WTC11 (cell line): ENCODE data around the gene ABI2. TPM values are rescaled to one million over a fixed set of nuclear protein-coding genes. Genes with fewer than 3 reads are reported as not detected.

Experiments used
- ATAC-seq: fragments of 200-7000 bp; cut with Tn5 transposase; 2 replicates; pipeline ENCODE4 v1.10.0; 2021; ENCODE audit warnings: mild to moderate bottlenecking, moderate library complexity
- CTCF ChIA-PET: fragments of 300-600 bp; sonication (Branson Sonifier 250); formaldehyde crosslinking; loops from one replicate; lab custom pipeline; 2021; ENCODE audit warnings: antibody characterized with exemption; lab: Charles Lee
- POLR2A ChIA-PET: fragments of 350-600 bp; sonication (Branson Sonifier 250); formaldehyde crosslinking; loops from one replicate; lab custom pipeline; 2021; ENCODE audit warnings: antibody characterized with exemption; lab: Charles Lee
- DNase-seq: peaks from one replicate; pipeline ENCODE4 v3.0.0; 2021; ENCODE audit warnings: low spot score
- H3K27ac Mint-ChIP-seq: 2 replicates; pipeline ENCODE4 v1.8.0; 2021; ENCODE audit warnings: mixed read lengths
- H3K27me3 Mint-ChIP-seq: 2 replicates; pipeline ENCODE4 v1.8.0; 2021; ENCODE audit warnings: low read depth, mild to moderate bottlenecking, moderate library complexity, mixed read lengths
- H3K36me3 Mint-ChIP-seq: 2 replicates; pipeline ENCODE4 v1.8.0; 2021; ENCODE audit warnings: mixed read lengths
- H3K4me1 Mint-ChIP-seq: 2 replicates; pipeline ENCODE4 v1.8.0; 2022; ENCODE audit warnings: mixed read lengths
- H3K4me3 Mint-ChIP-seq: 2 replicates; pipeline ENCODE4 v1.8.0; 2021; ENCODE audit warnings: mild to moderate bottlenecking, moderate library complexity, mixed read lengths
- H3K9me3 Mint-ChIP-seq: 2 replicates; pipeline ENCODE4 v1.8.0; 2021; ENCODE audit warnings: mixed read lengths
- ATF1 ChIP-seq: sonication (generic); formaldehyde crosslinking; IDR thresholded peaks from 2 replicates; pipeline ENCODE4 v1.8.1; 2023; ENCODE audit warnings: mild to moderate bottlenecking, moderate library complexity, missing genetic modification reagents
- ELF4 ChIP-seq: sonication (generic); formaldehyde crosslinking; IDR thresholded peaks from 2 replicates; pipeline ENCODE4 v1.8.1; 2022; ENCODE audit warnings: low read depth, mild to moderate bottlenecking, moderate library complexity, missing genetic modification reagents
- FOXK1 ChIP-seq: sonication (generic); formaldehyde crosslinking; IDR thresholded peaks from 2 replicates; pipeline ENCODE4 v1.8.0; 2022; ENCODE audit warnings: mild to moderate bottlenecking, moderate library complexity, missing genetic modification reagents
- GABPB1 ChIP-seq: sonication (generic); formaldehyde crosslinking; IDR thresholded peaks from 2 replicates; pipeline ENCODE4 v1.8.1; 2023; ENCODE audit warnings: mild to moderate bottlenecking, missing genetic modification reagents
- JUN ChIP-seq: sonication (generic); formaldehyde crosslinking; IDR thresholded peaks from 2 replicates; pipeline ENCODE4 v1.8.0; 2023; ENCODE audit warnings: mild to moderate bottlenecking, missing genetic modification reagents
- TEAD1 ChIP-seq: sonication (generic); formaldehyde crosslinking; IDR thresholded peaks from 2 replicates; pipeline ENCODE4 v1.8.0; 2022; ENCODE audit warnings: mild to moderate bottlenecking, missing genetic modification reagents
- TEAD4 ChIP-seq: sonication (generic); formaldehyde crosslinking; IDR thresholded peaks from 2 replicates; pipeline ENCODE4 v1.8.0; 2022; ENCODE audit warnings: mild to moderate bottlenecking, missing genetic modification reagents
- ZNF121 ChIP-seq: sonication (generic); formaldehyde crosslinking; IDR thresholded peaks from 2 replicates; pipeline ENCODE4 v1.8.0; 2023; ENCODE audit warnings: missing genetic modification reagents
- ZNF317 ChIP-seq: sonication (generic); formaldehyde crosslinking; IDR thresholded peaks from 2 replicates; pipeline ENCODE4 v1.8.1; 2023; ENCODE audit warnings: low read depth, mild to moderate bottlenecking, moderate library complexity, missing genetic modification reagents, borderline replicate concordance
- ZNF671 ChIP-seq: fragments of 250-450 bp; sonication (Bioruptor Pico); IDR thresholded peaks from 2 replicates; pipeline ENCODE4 v1.8.0; 2021; ENCODE audit warnings: mild to moderate bottlenecking
- total RNA-seq: library from RNA; stranded (reverse); gene quantifications from 3 replicates; pipeline ENCODE4 v1.2.3, GENCODE V29; 2021
- TF ChIP-seq, protein P1 (sequence below): sonication (generic); formaldehyde crosslinking; IDR thresholded peaks from 2 replicates; pipeline ENCODE4 v1.8.1; 2023; ENCODE audit warnings: mild to moderate bottlenecking, missing genetic modification reagents, moderate library complexity
- TF ChIP-seq, protein P2 (sequence below): sonication (generic); formaldehyde crosslinking; IDR thresholded peaks from 2 replicates; pipeline ENCODE4 v1.8.0; 2022; ENCODE audit warnings: mild to moderate bottlenecking, missing genetic modification reagents
- TF ChIP-seq, protein P3 (sequence below): sonication (generic); formaldehyde crosslinking; IDR thresholded peaks from 2 replicates; pipeline ENCODE4 v1.8.0; 2023; ENCODE audit warnings: missing genetic modification reagents
- TF ChIP-seq, protein P4 (sequence below): sonication (generic); formaldehyde crosslinking; IDR thresholded peaks from 2 replicates; pipeline ENCODE4 v1.8.0; 2022; ENCODE audit warnings: missing genetic modification reagents
- TF ChIP-seq, protein P5 (sequence below): fragments of 250-450 bp; sonication (Bioruptor Pico); conservative IDR thresholded peaks from 2 replicates; pipeline ENCODE4 v1.9.0; 2021; ENCODE audit warnings: mild to moderate bottlenecking

The ABI2 gene
- total RNA-seq, 1 experiment from 2014 or later, result 121 TPM

DNA sequence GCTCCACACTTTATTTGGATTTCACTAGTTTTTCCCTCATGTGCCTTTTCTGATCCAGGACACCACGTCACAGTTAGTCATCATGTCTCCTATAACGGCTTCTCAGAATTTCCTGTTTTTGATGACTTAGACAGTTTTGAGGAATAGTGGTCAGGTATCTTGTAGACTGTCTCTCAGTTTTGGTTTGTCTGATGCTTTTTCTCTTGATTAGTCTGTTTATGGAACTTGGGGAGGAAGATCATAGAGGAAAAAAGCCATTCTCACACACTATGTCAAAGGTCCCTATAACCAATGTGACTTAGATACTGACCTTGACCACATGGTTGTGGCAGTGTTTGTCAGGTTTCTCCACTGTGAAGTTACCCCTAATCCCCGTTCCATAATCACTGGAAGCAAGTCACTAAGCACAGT is 117.9 kb downstream of the ABI2 start:
- Mint-ChIP-seq H3K4me3 (no peak overlapping the region), H3K27ac (no peak overlapping the region), H3K27me3 (no peaks in the 10 kb centered on the region), H3K4me1 (no peaks in the 10 kb centered on the region), H3K9me3 (no peaks in the 10 kb centered on the region), H3K36me3 (peaks cover 14% of the 10 kb centered on the region)
- ChIA-PET POLR2A (no interaction called here), CTCF (no interaction called here)
- TF ChIP-seq, protein P1, sequence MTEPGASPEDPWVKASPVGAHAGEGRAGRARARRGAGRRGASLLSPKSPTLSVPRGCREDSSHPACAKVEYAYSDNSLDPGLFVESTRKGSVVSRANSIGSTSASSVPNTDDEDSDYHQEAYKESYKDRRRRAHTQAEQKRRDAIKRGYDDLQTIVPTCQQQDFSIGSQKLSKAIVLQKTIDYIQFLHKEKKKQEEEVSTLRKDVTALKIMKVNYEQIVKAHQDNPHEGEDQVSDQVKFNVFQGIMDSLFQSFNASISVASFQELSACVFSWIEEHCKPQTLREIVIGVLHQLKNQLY (CRISPR knock-in tag), result no peak
- no peak for TF ChIP-seq GABPB1
- TF ChIP-seq, protein P2, sequence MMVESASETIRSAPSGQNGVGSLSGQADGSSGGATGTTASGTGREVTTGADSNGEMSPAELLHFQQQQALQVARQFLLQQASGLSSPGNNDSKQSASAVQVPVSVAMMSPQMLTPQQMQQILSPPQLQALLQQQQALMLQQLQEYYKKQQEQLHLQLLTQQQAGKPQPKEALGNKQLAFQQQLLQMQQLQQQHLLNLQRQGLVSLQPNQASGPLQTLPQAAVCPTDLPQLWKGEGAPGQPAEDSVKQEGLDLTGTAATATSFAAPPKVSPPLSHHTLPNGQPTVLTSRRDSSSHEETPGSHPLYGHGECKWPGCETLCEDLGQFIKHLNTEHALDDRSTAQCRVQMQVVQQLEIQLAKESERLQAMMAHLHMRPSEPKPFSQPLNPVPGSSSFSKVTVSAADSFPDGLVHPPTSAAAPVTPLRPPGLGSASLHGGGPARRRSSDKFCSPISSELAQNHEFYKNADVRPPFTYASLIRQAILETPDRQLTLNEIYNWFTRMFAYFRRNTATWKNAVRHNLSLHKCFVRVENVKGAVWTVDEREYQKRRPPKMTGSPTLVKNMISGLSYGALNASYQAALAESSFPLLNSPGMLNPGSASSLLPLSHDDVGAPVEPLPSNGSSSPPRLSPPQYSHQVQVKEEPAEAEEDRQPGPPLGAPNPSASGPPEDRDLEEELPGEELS (CRISPR knock-in tag), result no peak
- DNase-seq (no peak), ATAC-seq (no peak)

DNA sequence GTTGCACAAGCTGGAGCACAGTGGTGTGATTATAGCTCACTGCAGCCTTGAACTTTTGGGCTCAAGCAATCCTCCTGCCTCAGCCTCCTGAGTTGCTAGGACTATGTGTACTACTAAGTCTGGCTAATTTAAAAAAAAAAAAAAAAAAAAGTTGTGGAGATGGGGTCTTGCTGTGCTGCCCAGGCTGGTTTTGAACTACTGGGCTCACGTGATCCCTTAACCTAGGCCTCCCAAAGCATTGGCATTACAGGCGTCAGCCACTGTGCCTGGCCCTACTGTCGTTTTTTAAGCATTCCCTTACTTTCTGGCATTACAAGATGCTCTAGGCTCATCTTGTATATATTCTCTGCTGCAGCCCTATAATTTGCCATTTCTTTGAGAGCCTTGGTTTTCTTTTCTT is 118.6 kb downstream of the ABI2 start:
- CTCF ChIA-PET, result no interaction called here
- peaks cover 12% of the 10 kb centered on the region for H3K36me3 Mint-ChIP-seq

DNA sequence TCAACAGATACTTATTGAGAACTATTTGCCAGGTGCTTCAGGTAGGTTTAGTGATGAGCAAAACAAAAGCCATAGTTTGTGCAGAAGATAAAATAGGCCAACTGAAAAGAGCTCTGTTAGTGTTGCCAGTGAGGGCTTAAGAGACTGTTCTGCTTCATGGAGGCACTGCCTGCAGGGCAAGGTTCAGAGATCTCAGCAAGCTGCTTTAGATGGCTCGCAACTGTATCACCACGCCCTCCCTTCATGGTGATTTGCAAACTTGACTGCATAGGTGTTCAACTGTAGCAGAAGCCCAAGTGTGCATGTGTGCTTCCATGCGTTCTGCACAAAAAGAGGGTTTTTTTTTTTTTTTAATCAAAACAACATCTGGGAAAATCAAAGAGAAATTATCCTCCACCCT is 122.4 kb downstream of the ABI2 start:
- ChIA-PET CTCF (interaction anchor here (1.2 kb wide), 1 partner anchor 8 kb away, joined by 4 read pairs; no protein-coding TSS in a partner anchor), POLR2A (no interaction called here)
- Mint-ChIP-seq H3K4me1 (no peaks in the 10 kb centered on the region), H3K36me3 (peaks cover 6% of the 10 kb centered on the region), H3K27ac (no peak overlapping the region; the same call in 1 of the 2 replicates), H3K27me3 (no peaks in the 10 kb centered on the region), H3K4me3 (no peak overlapping the region), H3K9me3 (no peaks in the 10 kb centered on the region)
- TF ChIP-seq TEAD1 (no peak), ZNF671 (CRISPR knock-in tag) (no peak), GABPB1 (no peak), JUN (CRISPR knock-in tag) (no peak), TEAD4 (CRISPR knock-in tag) (no peak), ZNF317 (CRISPR knock-in tag) (no peak), FOXK1 (CRISPR knock-in tag) (no peak), ELF4 (CRISPR knock-in tag) (no peak)
- TF ChIP-seq, protein P3, sequence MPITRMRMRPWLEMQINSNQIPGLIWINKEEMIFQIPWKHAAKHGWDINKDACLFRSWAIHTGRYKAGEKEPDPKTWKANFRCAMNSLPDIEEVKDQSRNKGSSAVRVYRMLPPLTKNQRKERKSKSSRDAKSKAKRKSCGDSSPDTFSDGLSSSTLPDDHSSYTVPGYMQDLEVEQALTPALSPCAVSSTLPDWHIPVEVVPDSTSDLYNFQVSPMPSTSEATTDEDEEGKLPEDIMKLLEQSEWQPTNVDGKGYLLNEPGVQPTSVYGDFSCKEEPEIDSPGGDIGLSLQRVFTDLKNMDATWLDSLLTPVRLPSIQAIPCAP (CRISPR knock-in tag), result no peak
- TF ChIP-seq, protein P4, sequence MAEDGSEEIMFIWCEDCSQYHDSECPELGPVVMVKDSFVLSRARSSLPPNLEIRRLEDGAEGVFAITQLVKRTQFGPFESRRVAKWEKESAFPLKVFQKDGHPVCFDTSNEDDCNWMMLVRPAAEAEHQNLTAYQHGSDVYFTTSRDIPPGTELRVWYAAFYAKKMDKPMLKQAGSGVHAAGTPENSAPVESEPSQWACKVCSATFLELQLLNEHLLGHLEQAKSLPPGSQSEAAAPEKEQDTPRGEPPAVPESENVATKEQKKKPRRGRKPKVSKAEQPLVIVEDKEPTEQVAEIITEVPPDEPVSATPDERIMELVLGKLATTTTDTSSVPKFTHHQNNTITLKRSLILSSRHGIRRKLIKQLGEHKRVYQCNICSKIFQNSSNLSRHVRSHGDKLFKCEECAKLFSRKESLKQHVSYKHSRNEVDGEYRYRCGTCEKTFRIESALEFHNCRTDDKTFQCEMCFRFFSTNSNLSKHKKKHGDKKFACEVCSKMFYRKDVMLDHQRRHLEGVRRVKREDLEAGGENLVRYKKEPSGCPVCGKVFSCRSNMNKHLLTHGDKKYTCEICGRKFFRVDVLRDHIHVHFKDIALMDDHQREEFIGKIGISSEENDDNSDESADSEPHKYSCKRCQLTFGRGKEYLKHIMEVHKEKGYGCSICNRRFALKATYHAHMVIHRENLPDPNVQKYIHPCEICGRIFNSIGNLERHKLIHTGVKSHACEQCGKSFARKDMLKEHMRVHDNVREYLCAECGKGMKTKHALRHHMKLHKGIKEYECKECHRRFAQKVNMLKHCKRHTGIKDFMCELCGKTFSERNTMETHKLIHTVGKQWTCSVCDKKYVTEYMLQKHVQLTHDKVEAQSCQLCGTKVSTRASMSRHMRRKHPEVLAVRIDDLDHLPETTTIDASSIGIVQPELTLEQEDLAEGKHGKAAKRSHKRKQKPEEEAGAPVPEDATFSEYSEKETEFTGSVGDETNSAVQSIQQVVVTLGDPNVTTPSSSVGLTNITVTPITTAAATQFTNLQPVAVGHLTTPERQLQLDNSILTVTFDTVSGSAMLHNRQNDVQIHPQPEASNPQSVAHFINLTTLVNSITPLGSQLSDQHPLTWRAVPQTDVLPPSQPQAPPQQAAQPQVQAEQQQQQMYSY (CRISPR knock-in tag), result no peak
- DNase-seq (no peak), ATAC-seq (no peak)

More for the DNA sequence above, 118.6 kb downstream of the ABI2 start:
- Mint-ChIP-seq H3K4me3 (no peak overlapping the region), H3K4me1 (no peaks in the 10 kb centered on the region), H3K9me3 (no peaks in the 10 kb centered on the region), H3K27me3 (no peaks in the 10 kb centered on the region), H3K27ac (no peak overlapping the region)
- no peak for ATAC-seq
- no peak for DNase-seq
- TF ChIP-seq ZNF121 (CRISPR knock-in tag) (no peak), ATF1 (CRISPR knock-in tag) (no peak)
- TF ChIP-seq, protein P5, sequence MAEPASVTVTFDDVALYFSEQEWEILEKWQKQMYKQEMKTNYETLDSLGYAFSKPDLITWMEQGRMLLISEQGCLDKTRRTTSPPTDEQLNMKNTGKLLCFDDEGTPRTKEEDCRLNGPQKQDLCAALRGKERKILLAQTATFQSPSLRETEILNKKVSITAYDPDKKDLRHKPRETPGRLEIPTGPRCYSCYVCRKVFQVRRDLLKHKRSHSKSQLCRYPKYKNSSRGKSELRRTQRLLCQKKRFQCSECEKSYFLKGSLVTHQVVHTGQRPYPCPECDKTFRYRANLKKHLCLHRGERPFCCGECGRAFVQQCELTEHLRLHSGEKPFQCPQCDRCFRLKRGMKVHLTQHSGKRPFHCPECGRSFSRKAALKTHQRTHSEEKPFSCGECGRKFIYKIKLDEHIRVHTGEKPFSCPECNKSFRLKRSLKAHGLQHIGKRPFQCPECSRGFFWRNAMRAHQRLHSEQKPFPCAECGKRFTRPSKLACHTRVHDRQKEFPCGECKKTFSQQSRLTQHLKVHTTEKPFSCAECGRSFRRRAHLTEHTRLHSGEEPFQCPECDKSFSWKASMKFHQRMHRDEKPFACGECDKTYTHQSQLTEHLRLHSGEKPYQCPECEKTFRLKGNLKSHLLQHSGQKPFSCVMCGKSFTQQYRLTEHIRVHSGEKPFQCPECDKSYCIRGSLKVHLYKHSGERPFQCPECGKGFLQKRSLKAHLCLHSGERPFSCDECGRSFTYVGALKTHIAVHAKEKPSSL (CRISPR knock-in tag), result no peak
- POLR2A ChIA-PET, result no interaction called here
